ENCODE measurements around the gene MPIG6B.

DNA sequence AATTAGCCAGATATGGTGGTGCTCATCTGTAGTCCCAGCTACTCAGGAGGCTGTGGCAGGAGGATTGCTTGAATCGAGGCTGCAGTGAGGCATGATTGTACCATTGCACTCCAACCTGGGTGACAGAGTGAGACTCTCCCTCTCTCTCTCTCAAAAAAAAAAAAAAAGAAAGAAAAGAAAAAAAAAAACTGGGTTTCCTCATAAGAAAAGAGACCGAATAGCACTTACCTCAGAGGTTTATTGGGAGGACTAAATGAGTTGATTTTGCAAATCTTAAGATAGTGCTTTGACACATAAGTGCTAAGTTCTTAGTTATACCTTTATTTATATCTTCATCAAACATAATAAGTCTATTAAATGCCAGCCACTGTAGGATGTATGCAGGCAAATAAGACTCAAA is 47.7 kb downstream of the MPIG6B start:
- TF ChIP-seq POLR2A (IDR thresholded peaks at IDR 0.05), result no peak
- TF ChIP-seq, protein P1, sequence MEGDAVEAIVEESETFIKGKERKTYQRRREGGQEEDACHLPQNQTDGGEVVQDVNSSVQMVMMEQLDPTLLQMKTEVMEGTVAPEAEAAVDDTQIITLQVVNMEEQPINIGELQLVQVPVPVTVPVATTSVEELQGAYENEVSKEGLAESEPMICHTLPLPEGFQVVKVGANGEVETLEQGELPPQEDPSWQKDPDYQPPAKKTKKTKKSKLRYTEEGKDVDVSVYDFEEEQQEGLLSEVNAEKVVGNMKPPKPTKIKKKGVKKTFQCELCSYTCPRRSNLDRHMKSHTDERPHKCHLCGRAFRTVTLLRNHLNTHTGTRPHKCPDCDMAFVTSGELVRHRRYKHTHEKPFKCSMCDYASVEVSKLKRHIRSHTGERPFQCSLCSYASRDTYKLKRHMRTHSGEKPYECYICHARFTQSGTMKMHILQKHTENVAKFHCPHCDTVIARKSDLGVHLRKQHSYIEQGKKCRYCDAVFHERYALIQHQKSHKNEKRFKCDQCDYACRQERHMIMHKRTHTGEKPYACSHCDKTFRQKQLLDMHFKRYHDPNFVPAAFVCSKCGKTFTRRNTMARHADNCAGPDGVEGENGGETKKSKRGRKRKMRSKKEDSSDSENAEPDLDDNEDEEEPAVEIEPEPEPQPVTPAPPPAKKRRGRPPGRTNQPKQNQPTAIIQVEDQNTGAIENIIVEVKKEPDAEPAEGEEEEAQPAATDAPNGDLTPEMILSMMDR (IDR thresholded peaks at IDR 0.05), result no peak

All from suprapubic skin (tissue), 3 donors.